ES-I3 (cell line): Measurements from ENCODE around the gene PRIM2.
"Not testable (repeated sequence)": the region's sequence is repeated elsewhere in the genome, so short reads cannot be mapped to it uniquely, and the experiment has no call there.

ENCODE experiments used
- H3K36me3 ChIP-seq: 2 replicates; pipeline ENCODE4 v1.6.1; 2013; ENCODE audit warnings: mild to moderate bottlenecking, low read length, control low read depth, moderate library complexity; ENCODE audit not compliant: insufficient read depth
- H3K4me1 ChIP-seq: 2 replicates; pipeline ENCODE4 v1.6.1; 2013; ENCODE audit warnings: mild to moderate bottlenecking, control low read depth, low read length; ENCODE audit not compliant: insufficient read depth
- H3K9ac ChIP-seq: 2 replicates; pipeline ENCODE4 v1.6.1; 2013; ENCODE audit warnings: low read depth, mild to moderate bottlenecking, low read length, moderate library complexity
- H3K9me3 ChIP-seq: 2 replicates; pipeline ENCODE4 v1.6.1; 2013; ENCODE audit warnings: mild to moderate bottlenecking, low read length, moderate library complexity; ENCODE audit not compliant: control insufficient read depth, insufficient read depth

PRIM2 gene

DNA sequence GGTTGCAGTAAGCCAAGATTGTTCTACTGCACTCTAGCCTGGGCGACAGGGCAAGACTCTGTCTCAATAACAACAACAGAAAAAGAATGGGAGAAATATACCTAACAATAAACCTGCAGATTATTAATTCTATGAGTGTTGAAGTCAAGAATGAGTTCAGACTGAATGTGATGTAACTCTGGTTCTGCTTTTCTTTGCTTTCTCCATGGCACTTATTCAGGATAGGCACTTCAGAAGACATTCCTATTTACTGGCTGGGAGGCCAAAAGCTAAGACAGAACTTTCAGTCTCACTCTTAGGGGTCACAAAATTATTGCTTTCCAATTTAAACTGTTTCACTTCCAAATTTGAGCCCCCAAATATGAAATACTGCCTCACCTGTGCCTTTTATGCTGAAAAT, 15.7 kb upstream of the PRIM2 start:
- H3K9me3 ChIP-seq = no peaks in the 10 kb centered on the region
- no peaks in the 10 kb centered on the region for H3K36me3 ChIP-seq
- no peaks in the 10 kb centered on the region for H3K4me1 ChIP-seq
- H3K9ac ChIP-seq = no peak overlapping the region

DNA sequence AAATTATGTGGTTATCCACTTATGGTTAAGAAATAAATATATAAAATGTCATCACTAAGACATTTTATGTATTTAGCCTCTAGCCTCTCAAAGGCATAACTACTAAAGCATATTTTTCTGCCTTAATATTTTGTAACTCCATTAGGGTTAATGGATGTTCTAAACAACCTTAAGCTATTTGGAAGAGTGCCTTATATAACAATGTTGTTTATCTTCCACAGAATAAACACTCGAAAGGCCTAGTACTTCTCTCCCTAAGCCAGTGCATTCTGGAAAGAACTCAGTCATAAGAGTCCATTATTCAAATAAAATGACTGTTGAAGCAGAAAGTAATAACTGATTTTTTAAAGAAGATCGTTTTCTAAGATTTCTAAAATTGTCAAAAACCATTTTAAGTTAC, 15.0 kb upstream of the PRIM2 start:
- Histone ChIP-seq H3K9me3 (no peaks in the 10 kb centered on the region), H3K36me3 (no peaks in the 10 kb centered on the region), H3K4me1 (no peaks in the 10 kb centered on the region), H3K9ac (no peak overlapping the region)

DNA sequence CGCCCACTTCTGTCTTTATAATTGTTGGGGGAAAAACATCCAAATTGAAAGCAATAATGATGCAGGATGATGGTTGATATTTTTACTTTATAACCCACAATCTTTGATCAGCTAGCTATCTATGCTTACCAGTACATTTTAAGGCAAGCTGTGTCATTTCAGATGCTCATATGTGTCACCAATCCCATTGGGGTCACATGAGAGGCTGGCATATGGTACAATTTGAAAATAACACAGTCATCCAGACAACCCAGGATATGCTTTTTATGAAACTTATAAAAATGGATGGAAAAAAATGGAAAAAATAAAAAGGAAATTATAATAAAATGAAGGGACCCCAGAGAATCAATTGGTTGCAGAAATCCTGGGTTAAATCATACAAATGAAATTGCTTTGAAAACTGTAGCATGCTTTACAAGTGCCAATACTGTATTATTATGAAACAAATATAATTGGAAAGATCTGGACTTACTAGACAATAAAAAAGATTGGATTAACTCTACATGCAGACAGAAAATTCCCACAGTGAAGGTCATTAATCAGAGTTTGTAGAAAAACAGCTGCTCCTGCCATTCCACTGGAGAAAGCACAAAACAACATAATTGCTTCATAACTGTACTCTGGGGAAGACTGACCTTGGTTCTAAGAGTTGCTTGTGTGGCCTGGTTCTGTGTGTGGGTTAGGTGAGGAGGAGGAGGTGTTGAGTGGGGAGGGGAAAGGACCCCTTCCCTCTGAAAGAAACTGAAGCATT, 13.3 kb upstream of the PRIM2 start:
- Histone ChIP-seq H3K9ac (no peak overlapping the region), H3K4me1 (no peaks in the 10 kb centered on the region), H3K9me3 (no peaks in the 10 kb centered on the region), H3K36me3 (no peaks in the 10 kb centered on the region)

DNA sequence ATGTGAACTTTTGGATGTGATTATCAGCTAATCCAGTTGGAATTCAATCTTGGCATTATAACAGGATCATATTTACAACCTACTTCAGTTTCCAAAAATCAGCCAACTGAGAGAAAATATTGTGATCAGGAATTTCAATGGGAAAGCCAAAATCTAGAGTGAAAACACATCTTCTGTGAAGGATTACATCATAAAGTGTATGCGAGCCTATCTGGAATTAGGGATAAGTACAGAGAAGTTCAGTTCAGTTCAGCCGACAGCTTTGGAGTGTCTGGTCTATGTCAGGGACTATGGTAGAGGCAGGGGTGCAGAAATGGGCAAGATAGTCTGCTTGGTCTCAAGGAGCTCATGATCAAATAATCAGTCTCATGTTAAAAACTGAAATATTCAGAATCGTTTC, 12.3 kb upstream of the PRIM2 start:
- Histone ChIP-seq H3K4me1 (no peaks in the 10 kb centered on the region), H3K9me3 (no peaks in the 10 kb centered on the region), H3K9ac (no peak overlapping the region), H3K36me3 (no peaks in the 10 kb centered on the region)

DNA sequence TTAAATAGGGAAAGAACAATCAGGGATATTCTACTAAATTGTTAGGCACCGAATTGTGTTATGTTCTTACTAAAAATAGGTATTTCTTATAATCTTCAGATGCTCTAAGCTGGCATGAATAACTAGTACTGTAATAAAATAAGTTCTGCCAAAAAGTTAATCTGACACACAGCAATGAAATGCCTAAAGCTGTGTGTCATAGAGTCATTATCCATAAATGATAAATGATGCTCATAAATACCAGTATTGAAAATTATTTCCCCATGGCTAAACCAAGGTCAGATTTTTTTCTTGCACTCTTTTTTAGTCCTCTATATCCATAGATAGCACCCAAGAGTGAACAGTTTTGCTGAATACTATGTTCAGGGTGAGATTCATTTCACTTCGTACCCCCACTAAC, 11.7 kb upstream of the PRIM2 start:
- no peaks in the 10 kb centered on the region for H3K4me1 ChIP-seq
- H3K9me3 ChIP-seq = no peaks in the 10 kb centered on the region
- H3K36me3 ChIP-seq = no peaks in the 10 kb centered on the region
- H3K9ac ChIP-seq = no peak overlapping the region

DNA sequence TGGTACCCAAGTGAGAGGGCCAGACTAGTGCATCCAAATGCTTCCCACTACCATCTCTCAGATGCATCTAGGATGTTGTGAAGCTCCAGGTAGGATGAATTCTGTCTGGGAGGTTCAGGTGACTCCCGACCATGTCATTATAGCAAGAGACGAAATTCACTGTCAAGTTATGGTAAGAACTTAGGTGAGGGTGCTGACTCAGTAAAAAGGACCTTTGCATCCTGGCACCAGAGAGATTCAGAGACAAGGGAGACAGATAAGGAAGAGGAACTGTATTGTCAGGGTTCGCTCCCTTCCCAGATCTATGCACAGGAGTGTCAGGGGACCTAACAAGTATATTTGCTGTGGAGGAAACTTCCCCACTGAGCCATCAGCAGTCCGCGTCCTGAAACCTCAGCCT, 11.2 kb upstream of the PRIM2 start:
- Histone ChIP-seq H3K9ac (no peak overlapping the region), H3K9me3 (no peaks in the 10 kb centered on the region), H3K36me3 (no peaks in the 10 kb centered on the region), H3K4me1 (no peaks in the 10 kb centered on the region)

DNA sequence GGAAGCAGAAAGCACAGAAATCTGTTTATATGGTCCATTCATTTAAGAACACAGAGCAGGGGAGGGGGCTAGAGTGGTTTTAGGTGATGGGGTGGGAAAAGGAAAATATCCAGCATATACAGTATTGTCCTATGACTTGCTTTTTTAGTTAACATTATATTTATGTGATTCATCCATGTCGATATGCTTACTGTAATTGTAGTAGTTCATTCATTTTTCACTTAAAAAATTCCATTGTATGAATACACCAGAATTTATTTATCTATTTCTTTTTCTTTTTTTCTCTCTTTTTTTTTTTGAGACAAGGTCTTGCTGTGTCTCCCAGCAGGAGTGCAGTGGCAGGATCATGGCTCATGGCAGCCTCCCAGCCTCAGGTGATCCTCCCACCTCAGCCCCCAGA, 9.6 kb upstream of the PRIM2 start:
- Histone ChIP-seq H3K4me1 (no peaks in the 10 kb centered on the region), H3K36me3 (no peaks in the 10 kb centered on the region), H3K9ac (no peak overlapping the region), H3K9me3 (no peaks in the 10 kb centered on the region)

DNA sequence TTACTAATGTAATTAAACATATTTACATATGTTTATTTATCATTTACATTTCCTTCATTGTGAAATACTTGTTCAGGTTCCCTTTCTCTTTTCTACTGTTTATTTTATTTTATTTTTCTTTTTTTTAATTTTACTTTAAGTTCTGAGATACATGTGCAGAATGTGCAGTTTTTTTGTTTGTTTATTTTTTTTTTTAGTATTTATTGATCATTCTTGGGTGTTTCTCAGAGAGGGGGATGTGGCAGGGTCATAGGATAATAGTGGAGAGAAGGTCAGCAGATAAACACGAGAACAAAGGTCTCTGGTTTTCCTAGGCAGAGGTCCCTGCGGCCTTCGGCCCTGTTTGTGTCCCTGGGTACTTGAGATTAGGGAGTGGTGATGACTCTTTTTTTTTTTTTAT, 8.7 kb upstream of the PRIM2 start:
- not testable (repeated sequence) for H3K36me3 ChIP-seq, H3K9ac ChIP-seq, H3K9me3 ChIP-seq, H3K4me1 ChIP-seq

DNA sequence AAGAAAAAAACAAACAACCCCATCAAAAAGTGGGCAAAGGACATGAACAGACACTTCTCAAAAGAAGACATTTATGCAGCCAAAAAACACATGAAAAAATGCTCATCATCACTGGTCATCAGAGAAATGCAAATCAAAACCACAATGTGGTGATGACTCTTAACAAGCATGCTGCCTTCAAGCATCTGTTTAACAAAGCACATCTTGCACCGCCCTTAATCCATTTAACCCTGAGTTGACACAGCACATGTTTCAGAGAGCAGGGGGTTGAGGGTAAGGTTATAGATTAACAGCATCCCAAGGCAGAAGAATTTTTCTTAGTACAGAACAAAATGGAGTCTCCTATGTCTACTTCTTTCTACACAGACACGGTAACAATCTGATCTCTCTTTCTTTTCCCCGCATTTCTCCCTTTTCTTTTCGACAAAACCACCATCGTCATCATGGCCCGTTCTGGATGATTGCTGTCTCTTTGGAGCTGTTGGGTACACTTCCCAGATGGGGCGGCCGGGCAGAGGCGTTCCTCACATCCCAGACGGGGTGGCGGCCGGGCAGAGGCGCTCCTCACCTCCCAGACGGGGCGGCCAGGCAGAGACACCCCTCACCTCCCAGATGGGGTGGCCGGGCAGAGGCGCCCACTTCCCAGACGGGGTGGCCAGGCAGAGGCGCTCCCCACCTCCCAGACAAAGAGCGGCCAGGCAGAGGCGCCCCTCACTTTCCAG, 7.2 kb upstream of the PRIM2 start:
- not testable (repeated sequence) for H3K9me3 ChIP-seq, H3K4me1 ChIP-seq, H3K9ac ChIP-seq, H3K36me3 ChIP-seq

DNA sequence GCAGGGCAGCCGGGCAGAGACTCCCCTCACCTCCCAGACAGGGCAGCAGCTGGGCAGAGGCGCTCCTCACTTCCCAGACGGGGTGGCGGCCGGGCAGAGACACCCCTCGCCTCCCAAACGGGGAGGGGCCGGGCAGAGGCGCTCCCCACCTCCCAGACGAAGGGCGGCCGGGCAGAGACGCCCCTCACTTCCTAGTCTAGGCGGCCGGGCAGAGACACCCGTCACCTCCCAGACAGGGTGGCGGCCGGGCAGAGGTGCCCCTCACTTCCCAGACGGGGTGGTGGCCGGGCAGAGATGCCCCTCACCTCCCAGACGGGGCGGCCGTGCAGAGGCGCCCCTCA, 6.6 kb upstream of the PRIM2 start:
- Histone ChIP-seq H3K4me1 (no peaks in the 10 kb centered on the region), H3K9ac (no peak overlapping the region), H3K9me3 (no peaks in the 10 kb centered on the region), H3K36me3 (no peaks in the 10 kb centered on the region)

DNA sequence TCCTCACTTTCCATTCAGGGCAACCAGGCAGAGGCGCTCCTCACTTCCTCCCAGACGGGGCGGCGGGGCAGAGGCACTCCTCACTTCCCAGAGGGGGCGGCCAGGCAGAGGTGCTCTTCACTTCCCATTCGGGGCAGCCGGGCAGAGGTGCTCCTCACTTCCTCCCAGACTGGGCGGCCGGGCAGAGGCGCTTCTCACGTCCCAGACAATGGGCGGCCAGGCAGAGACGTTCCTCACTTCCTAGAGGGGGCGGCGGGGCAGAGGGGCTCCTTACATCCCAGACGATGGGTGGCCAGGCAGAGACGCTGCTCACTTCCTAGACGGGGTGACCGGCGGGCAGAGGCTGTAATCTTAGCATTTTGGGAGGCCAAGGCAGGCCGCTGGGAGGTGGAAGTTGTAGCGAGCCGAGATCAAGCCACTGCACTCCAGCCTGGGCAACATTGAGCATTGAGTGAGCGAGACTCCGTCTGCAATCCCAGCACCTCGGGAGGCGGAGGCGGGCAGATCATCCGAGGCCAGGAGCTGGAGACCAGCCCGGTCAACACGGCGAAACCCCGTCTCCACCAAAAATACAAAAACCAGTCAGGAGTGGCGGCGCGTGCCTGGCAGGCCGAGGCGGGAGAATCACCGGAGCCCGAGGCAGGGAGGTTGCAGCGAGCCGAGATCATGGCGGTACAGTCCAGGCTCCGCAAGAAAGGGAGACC, 6.0 kb upstream of the PRIM2 start:
- not testable (repeated sequence) for H3K9ac ChIP-seq, H3K9me3 ChIP-seq, H3K36me3 ChIP-seq, H3K4me1 ChIP-seq

DNA sequence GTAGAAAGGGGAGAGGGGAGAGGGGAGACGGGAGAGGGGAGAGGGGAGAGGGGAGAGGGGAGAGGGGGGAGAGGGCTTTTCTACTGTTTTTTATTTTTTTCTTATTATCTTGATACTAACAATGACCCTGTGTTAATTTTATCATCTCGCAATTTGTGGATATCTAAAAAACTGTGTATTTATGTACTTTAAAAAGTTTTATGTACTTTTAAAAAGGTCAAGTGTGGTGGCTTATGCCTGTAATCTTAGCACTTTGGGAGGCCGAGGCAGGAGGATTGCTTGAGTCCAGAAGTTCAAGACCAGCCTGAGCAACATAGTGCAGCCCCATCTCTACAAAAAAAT, 5.5 kb upstream of the PRIM2 start:
- H3K36me3 ChIP-seq = no peaks in the 10 kb centered on the region
- no peaks in the 10 kb centered on the region for H3K9me3 ChIP-seq
- no peak overlapping the region for H3K9ac ChIP-seq
- H3K4me1 ChIP-seq = no peaks in the 10 kb centered on the region

DNA sequence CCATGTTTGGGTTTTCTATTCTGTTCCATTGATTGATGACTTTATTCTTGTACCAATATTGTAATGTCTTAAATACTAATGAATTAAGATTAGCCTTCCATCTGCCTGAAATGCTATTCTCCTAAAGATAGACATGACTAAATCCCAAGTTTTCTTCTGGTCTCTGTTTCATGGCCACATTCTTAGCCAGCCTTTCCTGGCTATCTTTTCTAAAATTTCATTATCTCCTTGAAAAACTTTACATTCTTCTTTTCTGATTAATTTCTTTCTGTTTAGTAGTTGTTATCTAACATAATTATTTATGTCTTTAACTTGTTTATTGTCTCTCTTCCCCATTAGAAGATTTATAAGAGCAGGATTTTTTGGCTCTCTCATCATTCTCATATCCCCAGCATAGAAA, 4.4 kb upstream of the PRIM2 start:
- Histone ChIP-seq H3K9ac (no peak overlapping the region), H3K36me3 (no peaks in the 10 kb centered on the region), H3K4me1 (peaks cover under 1% of the 10 kb centered on the region; the same call in 1 of the 2 replicates), H3K9me3 (no peaks in the 10 kb centered on the region)

DNA sequence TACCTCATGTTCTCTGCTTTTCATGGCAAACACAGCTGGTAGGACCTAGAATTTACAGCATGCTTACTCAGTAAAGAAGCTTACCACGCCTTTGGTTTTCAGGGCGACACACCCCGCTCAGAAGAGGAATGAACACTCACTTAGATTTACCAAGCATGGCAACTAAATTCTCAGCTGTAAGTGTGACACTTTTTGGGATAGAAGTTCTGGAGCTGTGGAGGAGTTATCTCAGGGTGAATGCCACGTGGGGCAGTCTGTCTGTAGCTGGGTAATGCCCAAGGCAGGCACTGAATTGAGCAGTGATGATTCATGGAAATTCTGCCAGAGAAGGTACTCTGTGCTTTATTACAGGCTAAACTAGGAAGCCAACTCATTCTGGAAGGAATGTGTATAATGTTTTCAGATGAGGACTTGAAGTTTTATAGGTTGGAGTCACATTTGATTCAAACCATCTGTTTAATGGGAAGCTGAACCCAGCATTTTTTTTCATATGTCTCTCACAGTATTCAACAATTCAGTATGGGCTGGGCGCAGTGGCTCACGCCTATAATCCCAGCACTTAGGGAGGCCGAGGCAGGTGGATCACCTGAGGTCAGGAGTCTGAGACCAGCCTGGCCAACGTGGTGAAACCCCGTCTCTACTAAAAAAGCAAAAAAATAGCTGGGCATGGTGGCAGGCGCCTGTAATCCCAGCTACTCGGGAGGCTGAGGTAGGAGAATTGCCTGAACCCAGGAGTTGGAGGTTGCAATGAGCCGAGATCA, 3.5 kb upstream of the PRIM2 start:
- peaks cover 4% of the 10 kb centered on the region; the same call in 1 of the 2 replicates for H3K4me1 ChIP-seq
- H3K9ac ChIP-seq = no peak overlapping the region
- H3K9me3 ChIP-seq = no peaks in the 10 kb centered on the region
- H3K36me3 ChIP-seq = no peaks in the 10 kb centered on the region
